Neural cell (in vitro differentiated cells): ENCODE data around the gene EEF1A2.

Experiments used
- EP300 ChIP-seq: fragments of 450-650 bp; conservative IDR thresholded peaks from 2 replicates; pipeline ENCODE4 v1.6.1; 2014; ENCODE audit warnings: antibody characterized with exemption, mild to moderate bottlenecking, moderate library complexity; ENCODE audit not compliant: poor library complexity, severe bottlenecking
- EZH2 ChIP-seq: fragments of 200-600, 300-800 bp; shearing (Covaris generic), sonication (generic); IDR thresholded peaks from 2 replicates; pipeline ENCODE4 v1.6.1; 2014; ENCODE audit warnings: antibody characterized with exemption, low read length, borderline replicate concordance, mild to moderate bottlenecking; ENCODE audit not compliant: insufficient read depth, poor library complexity, severe bottlenecking
- MXI1 ChIP-seq: fragments of 450-650 bp; conservative IDR thresholded peaks from 2 replicates; pipeline ENCODE4 v1.6.1; 2014; ENCODE audit warnings: antibody characterized with exemption, mild to moderate bottlenecking; ENCODE audit not compliant: poor library complexity, severe bottlenecking
- POLR2AphosphoS5 ChIP-seq: IDR thresholded peaks from 2 replicates; pipeline ENCODE4 v1.6.1; 2012
- RAD21 ChIP-seq: fragments of 450-650 bp; conservative IDR thresholded peaks from 2 replicates; pipeline ENCODE4 v1.6.1; 2014; ENCODE audit warnings: antibody characterized with exemption, mild to moderate bottlenecking, moderate library complexity
- REST ChIP-seq: IDR thresholded peaks from 2 replicates; pipeline ENCODE4 v1.6.1; 2012; ENCODE audit warnings: borderline replicate concordance
- SMC3 ChIP-seq: fragments of 450-650 bp; conservative IDR thresholded peaks from 2 replicates; pipeline ENCODE4 v1.6.1; 2014; ENCODE audit warnings: antibody characterized with exemption, mild to moderate bottlenecking, moderate library complexity; ENCODE audit not compliant: poor library complexity
- TAF1 ChIP-seq: IDR thresholded peaks from 2 replicates; pipeline ENCODE4 v1.6.1; 2012; ENCODE audit warnings: low read depth
- TF ChIP-seq, protein P1 (sequence below): fragments of 450-650 bp; IDR thresholded peaks from 2 replicates; pipeline ENCODE4 v1.5.1; 2014; ENCODE audit warnings: antibody characterized with exemption, mild to moderate bottlenecking, moderate library complexity; ENCODE audit not compliant: poor library complexity, severe bottlenecking

- no peak for TF ChIP-seq TAF1
- TF ChIP-seq, protein P1, sequence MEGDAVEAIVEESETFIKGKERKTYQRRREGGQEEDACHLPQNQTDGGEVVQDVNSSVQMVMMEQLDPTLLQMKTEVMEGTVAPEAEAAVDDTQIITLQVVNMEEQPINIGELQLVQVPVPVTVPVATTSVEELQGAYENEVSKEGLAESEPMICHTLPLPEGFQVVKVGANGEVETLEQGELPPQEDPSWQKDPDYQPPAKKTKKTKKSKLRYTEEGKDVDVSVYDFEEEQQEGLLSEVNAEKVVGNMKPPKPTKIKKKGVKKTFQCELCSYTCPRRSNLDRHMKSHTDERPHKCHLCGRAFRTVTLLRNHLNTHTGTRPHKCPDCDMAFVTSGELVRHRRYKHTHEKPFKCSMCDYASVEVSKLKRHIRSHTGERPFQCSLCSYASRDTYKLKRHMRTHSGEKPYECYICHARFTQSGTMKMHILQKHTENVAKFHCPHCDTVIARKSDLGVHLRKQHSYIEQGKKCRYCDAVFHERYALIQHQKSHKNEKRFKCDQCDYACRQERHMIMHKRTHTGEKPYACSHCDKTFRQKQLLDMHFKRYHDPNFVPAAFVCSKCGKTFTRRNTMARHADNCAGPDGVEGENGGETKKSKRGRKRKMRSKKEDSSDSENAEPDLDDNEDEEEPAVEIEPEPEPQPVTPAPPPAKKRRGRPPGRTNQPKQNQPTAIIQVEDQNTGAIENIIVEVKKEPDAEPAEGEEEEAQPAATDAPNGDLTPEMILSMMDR = no peak
- no peak for TF ChIP-seq EZH2
- TF ChIP-seq EP300 = no peak
- TF ChIP-seq RAD21 = no peak
- no peak for TF ChIP-seq MXI1
- TF ChIP-seq POLR2AphosphoS5 = no peak
- TF ChIP-seq REST = no peak
- TF ChIP-seq SMC3 = no peak
Observed at GRCh38 chr20:63492982-63493381, 5.9 kb downstream of the EEF1A2 start.
